HEK293 (cell line): ENCODE results near the gene RBMS1.

Experiments
- CTCF ChIA-PET: fragments of 350-600 bp; formaldehyde crosslinking; extraction: SDS; loops from one replicate; lab custom pipeline; 2021; ENCODE audit warnings: antibody characterized with exemption; lab: Yijun Ruan, JAX
- POLR2A ChIA-PET: fragments of 300-600 bp; formaldehyde crosslinking; extraction: SDS; loops from one replicate; lab custom pipeline; 2020; ENCODE audit warnings: antibody characterized with exemption, inconsistent platforms; lab: Yijun Ruan, JAX
- H3K27ac ChIP-seq: fragments of 200-500 bp; sonication (Bioruptor generic); 2 replicates; pipeline ENCODE4 v1.5.1; 2014; ENCODE audit warnings: low read depth, low read length, control low read depth, inconsistent platforms; ENCODE audit errors: extremely low read depth
- H3K36me3 ChIP-seq, 2 experiments: fragments of 200-500 bp in 1 of 2; sonication (Bioruptor generic) in 1 of 2; 1 replicate in 1 of 2; 2 replicates in 1 of 2; pipeline ENCODE4 v1.5.1; 2014 to 2017; ENCODE audit warnings: inconsistent platforms in 2 of 2, low read length in 2 of 2; ENCODE audit not compliant: control insufficient read depth in 2 of 2, insufficient read depth in 1 of 2
- H3K4me1 ChIP-seq: fragments of 200-500 bp; sonication (Bioruptor generic); 2 replicates; pipeline ENCODE4 v1.5.1; 2014; ENCODE audit warnings: mild to moderate bottlenecking, low read length, inconsistent platforms; ENCODE audit not compliant: control insufficient read depth, insufficient read depth
- H3K4me3 ChIP-seq: 2 replicates; pipeline ENCODE4 v1.5.1; 2011; ENCODE audit warnings: low read depth, mild to moderate bottlenecking, control low read depth, low read length, moderate library complexity
- H3K9me3 ChIP-seq: fragments of 200-500 bp; sonication (Bioruptor generic); 2 replicates; pipeline ENCODE4 v1.5.1; 2014; ENCODE audit warnings: low read depth, low read length, inconsistent platforms; ENCODE audit not compliant: control insufficient read depth, insufficient read depth
- PBX3 ChIP-seq: sonication (generic); formaldehyde crosslinking; IDR thresholded peaks from 2 replicates; pipeline ENCODE4 v1.8.1; 2022; ENCODE audit warnings: mild to moderate bottlenecking, moderate library complexity, missing genetic modification reagents
- RBAK ChIP-seq: fragments of 450-650 bp; formaldehyde crosslinking; IDR thresholded peaks from 2 replicates; pipeline ENCODE4 v1.5.1; 2016; ENCODE audit warnings: missing biosample characterization, missing genetic modification characterization
- REPIN1 ChIP-seq: fragments of 450-650 bp; formaldehyde crosslinking; IDR thresholded peaks from 2 replicates; pipeline ENCODE4 v1.5.1; 2017; ENCODE audit warnings: missing biosample characterization, missing genetic modification characterization, low read depth
- WT1 ChIP-seq: fragments of 450-650 bp; formaldehyde crosslinking; IDR thresholded peaks from 2 replicates; pipeline ENCODE4 v1.5.1; 2016; ENCODE audit warnings: missing biosample characterization, missing genetic modification characterization
- ZBTB20 ChIP-seq: fragments of 450-650 bp; formaldehyde crosslinking; IDR thresholded peaks from 2 replicates; pipeline ENCODE4 v1.5.1; 2016; ENCODE audit warnings: missing biosample characterization, missing genetic modification characterization
- ZFP37 ChIP-seq: fragments of 450-650 bp; formaldehyde crosslinking; IDR thresholded peaks from 2 replicates; pipeline ENCODE4 v1.5.1; 2016; ENCODE audit warnings: missing biosample characterization, missing genetic modification characterization
- ZNF169 ChIP-seq: fragments of 450-650 bp; formaldehyde crosslinking; IDR thresholded peaks from 2 replicates; pipeline ENCODE4 v1.5.1; 2016; ENCODE audit warnings: missing biosample characterization, missing genetic modification characterization
- ZNF292 ChIP-seq: fragments of 450-650 bp; formaldehyde crosslinking; IDR thresholded peaks from 2 replicates; pipeline ENCODE4 v1.5.1; 2016; ENCODE audit warnings: low read depth, missing biosample characterization, missing genetic modification characterization, borderline replicate concordance
- ZNF302 ChIP-seq: fragments of 450-650 bp; formaldehyde crosslinking; IDR thresholded peaks from 2 replicates; pipeline ENCODE4 v1.5.1; 2016; ENCODE audit warnings: missing biosample characterization, missing genetic modification characterization, low read depth
- ZNF341 ChIP-seq: fragments of 450-650 bp; formaldehyde crosslinking; IDR thresholded peaks from 2 replicates; pipeline ENCODE4; 2016; ENCODE audit warnings: low read depth, missing biosample characterization, missing genetic modification characterization
- ZNF585B ChIP-seq: fragments of 450-650 bp; formaldehyde crosslinking; IDR thresholded peaks from 2 replicates; pipeline ENCODE4 v1.5.1; 2016; ENCODE audit warnings: missing biosample characterization, missing genetic modification characterization
- ZNF658 ChIP-seq: fragments of 450-650 bp; formaldehyde crosslinking; IDR thresholded peaks from 2 replicates; pipeline ENCODE4; 2016; ENCODE audit warnings: missing biosample characterization, missing genetic modification characterization
- ZSCAN16 ChIP-seq: fragments of 450-650 bp; formaldehyde crosslinking; IDR thresholded peaks from 2 replicates; pipeline ENCODE4 v1.5.1; 2016; ENCODE audit warnings: missing biosample characterization, missing genetic modification characterization
- ZSCAN23 ChIP-seq: fragments of 450-650 bp; formaldehyde crosslinking; IDR thresholded peaks from 2 replicates; pipeline ENCODE4 v1.5.1; 2016; ENCODE audit warnings: missing biosample characterization, missing genetic modification characterization
- TF ChIP-seq, protein P1 (sequence below): fragments of 450-650 bp; formaldehyde crosslinking; IDR thresholded peaks from 2 replicates; pipeline ENCODE4 v1.5.1; 2017; ENCODE audit warnings: missing biosample characterization, missing genetic modification characterization

The RBMS1 gene

DNA sequence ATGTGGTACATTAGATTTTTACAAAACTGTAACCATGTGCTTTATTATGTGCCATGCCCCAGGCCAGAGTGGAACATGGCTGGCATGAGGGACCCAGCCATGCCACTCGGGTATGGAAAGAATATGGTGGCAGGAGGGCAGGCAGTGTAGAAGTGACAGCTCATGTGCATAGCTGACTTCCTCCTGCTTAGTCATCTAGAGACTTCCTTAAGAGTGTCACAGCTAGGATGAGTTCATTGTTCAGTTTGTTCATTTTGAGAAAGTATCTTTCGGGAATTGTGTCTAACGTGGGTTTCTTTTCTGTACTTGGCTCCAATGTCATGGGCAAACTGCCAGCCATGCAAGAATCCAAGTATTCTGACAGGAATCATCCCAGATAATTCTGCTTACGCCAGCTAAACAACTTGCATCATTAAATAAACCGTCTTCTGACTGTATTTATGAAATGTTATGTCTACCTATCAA lies 199.2 kb downstream of the RBMS1 start:
- no peak for TF ChIP-seq ZSCAN23
- no peak for TF ChIP-seq ZBTB20 (tag by site-specific recombination)
- TF ChIP-seq ZSCAN16: no peak
- TF ChIP-seq ZNF292: no peak
- no peak for TF ChIP-seq ZNF169 (tag by site-specific recombination)
- TF ChIP-seq ZFP37: no peak
- no peak for TF ChIP-seq PBX3 (CRISPR knock-in tag)
- no peak for TF ChIP-seq ZNF658 (tag by site-specific recombination)
- Histone ChIP-seq H3K4me1 (peaks cover 15% of the 10 kb centered on the region), H3K36me3 (peaks cover 0 to 25% of the 10 kb centered on the region in 2 experiments; a peak in 1 of 3 replicates), H3K9me3 (no peaks in the 10 kb centered on the region), H3K27ac (no peak overlapping the region), H3K4me3 (no peak overlapping the region)
- CTCF ChIA-PET: interaction anchor here (0.6 kb wide), 1 partner anchor 981 kb away, joined by 3 read pairs; no protein-coding TSS in a partner anchor
- POLR2A ChIA-PET: no interaction called here

DNA sequence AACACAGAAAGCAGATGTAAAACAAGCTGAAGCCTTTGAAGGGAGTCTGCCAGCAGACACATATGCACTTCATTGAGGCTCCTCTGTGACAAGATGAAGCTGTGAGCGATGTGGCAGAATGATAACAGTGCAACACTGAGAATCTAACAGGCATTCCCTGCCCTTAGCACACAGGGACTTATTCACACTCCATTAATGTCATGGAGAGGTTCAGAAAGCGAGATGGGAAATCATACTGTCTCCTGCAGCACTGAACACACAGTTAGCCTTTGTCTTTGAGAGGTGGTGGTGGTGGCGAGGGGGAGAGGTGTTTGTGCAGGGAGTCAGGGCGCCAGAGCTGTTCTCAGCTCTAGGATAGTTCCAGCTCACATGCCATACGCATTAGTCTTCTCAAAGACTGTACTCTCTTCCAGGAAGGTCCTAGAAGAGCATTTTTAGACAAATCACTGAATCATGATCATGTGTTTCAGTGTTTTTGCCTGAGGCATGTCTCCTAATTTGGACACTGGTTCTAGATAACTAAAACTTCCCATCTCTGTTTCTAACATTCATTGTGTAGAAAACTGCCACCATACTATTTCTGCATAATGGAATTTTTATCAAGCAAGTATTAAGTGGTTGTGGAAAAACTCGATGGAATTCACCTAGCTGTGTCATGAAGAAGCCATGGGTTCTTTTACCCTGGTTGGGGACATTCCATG lies 200.1 kb downstream of the RBMS1 start:
- ChIA-PET CTCF (interaction anchor here (0.9 kb wide), 1 partner anchor 676 kb away, joined by 3 read pairs; no protein-coding TSS in a partner anchor), POLR2A (no interaction called here)

DNA sequence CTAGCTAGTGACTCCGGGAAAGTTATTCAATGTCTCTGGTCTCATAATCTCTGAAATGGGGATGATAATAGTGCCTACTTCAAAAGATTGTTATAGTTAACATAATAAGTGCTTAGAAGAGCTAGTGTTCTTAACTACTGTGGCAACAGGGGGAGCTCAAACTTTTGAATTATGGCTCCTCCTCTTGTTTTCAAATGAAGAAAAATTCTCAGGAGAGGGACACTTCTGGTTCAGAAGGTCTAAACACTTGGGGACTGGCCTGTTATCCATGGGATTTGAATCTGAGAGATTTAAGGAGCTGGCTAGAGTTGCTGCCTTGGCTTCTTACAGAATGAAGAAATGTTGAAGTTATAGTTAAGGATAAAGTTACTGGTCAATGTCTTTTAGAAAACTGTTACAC lies 201.4 kb downstream of the RBMS1 start:
- Histone ChIP-seq H3K36me3 (peaks cover 0 to 7% of the 10 kb centered on the region in 2 experiments; a peak in 1 of 3 replicates), H3K9me3 (no peaks in the 10 kb centered on the region), H3K4me1 (peaks cover 24% of the 10 kb centered on the region), H3K4me3 (no peak overlapping the region), H3K27ac (no peak overlapping the region)
- ChIA-PET POLR2A (no interaction called here), CTCF (interaction anchor here (0.6 to 0.8 kb wide), 3 partner anchors 82 to 567 kb away, joined by 3 to 4 read pairs (median 3); no protein-coding TSS in a partner anchor)
- TF ChIP-seq REPIN1 (tag by site-specific recombination): no peak

More for the DNA sequence above, 200.1 kb downstream of the RBMS1 start:
- Histone ChIP-seq H3K4me3 (no peak overlapping the region), H3K4me1 (peaks cover 16% of the 10 kb centered on the region), H3K9me3 (no peaks in the 10 kb centered on the region), H3K36me3 (peaks cover 0 to 17% of the 10 kb centered on the region in 2 experiments; a peak in 1 of 3 replicates), H3K27ac (no peak overlapping the region)
- TF ChIP-seq, protein P1, sequence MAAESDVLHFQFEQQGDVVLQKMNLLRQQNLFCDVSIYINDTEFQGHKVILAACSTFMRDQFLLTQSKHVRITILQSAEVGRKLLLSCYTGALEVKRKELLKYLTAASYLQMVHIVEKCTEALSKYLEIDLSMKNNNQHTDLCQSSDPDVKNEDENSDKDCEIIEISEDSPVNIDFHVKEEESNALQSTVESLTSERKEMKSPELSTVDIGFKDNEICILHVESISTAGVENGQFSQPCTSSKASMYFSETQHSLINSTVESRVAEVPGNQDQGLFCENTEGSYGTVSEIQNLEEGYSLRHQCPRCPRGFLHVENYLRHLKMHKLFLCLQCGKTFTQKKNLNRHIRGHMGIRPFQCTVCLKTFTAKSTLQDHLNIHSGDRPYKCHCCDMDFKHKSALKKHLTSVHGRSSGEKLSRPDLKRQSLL: 0 out of 2 replicates have a peak, but pooled peaks have one; percentile 22
- TF ChIP-seq RBAK: no peak

DNA sequence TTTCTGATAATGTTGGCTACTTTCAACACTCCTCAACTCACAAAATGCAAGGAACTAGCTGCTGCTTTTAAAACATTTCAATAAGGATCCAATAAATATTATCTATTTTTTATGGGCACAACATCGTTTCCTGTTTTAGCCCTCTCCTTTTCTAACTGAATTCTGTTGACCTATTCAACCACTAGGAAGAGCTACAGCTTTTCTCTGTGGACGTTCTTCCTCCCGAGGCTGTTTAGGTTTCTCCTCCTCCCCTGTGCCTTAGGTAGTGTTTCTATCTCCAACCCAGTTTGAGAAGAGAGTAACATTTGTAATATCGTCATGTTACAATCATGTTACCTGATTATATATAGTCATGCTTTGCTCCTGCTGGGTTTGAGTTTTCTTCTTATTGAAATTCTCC lies 202.2 kb downstream of the RBMS1 start:
- Histone ChIP-seq H3K27ac (no peak overlapping the region), H3K4me3 (no peak overlapping the region), H3K4me1 (peaks cover 24% of the 10 kb centered on the region), H3K9me3 (no peaks in the 10 kb centered on the region), H3K36me3 (peaks cover 0 to 7% of the 10 kb centered on the region in 2 experiments; a peak in 2 of 3 replicates)
- POLR2A ChIA-PET: no interaction called here
- CTCF ChIA-PET: interaction anchor here (0.5 to 1.5 kb wide), 5 partner anchors 12 to 1261 kb away, joined by 3 to 5 read pairs (median 3); no protein-coding TSS in a partner anchor
- TF ChIP-seq WT1 (tag by site-specific recombination) (no peak), ZNF585B (tag by site-specific recombination) (no peak), ZNF341 (tag by site-specific recombination) (peak; percentile 18; the same call in 1 of the 2 replicates), ZNF302 (tag by site-specific recombination) (no peak)
